Calu3 (cell line): ENCODE measurements around the gene CBY3. TPM values are rescaled to one million over a fixed set of nuclear protein-coding genes. Genes with fewer than 3 reads are reported as not detected.
"Not testable (repeated sequence)": the region's sequence is repeated elsewhere in the genome, so short reads cannot be mapped to it uniquely, and the experiment has no call there.

Experiments used
- BruUV-seq: library from RNA; stranded (reverse); fragments of 400-500 nt; replicated peaks from 2 replicates; lab custom pipeline; 2021; lab: Mats Ljungman, UMichigan
- CTCF ChIA-PET: fragments of 300-600 bp; sonication (Branson Sonifier 250); formaldehyde crosslinking; loops from one replicate; lab custom pipeline; 2022; ENCODE audit warnings: antibody characterized with exemption; lab: Charles Lee
- DNase-seq: peaks from one replicate; pipeline ENCODE4 v3.0.0; 2022
- H3K27ac Mint-ChIP-seq: one replicate; pipeline ENCODE4 v1.8.0; 2022; ENCODE audit warnings: mixed read lengths; ENCODE audit not compliant: unreplicated experiment
- H3K27me3 Mint-ChIP-seq: one replicate; pipeline ENCODE4 v1.8.0; 2022; ENCODE audit warnings: mixed read lengths; ENCODE audit not compliant: unreplicated experiment
- H3K36me3 Mint-ChIP-seq: one replicate; pipeline ENCODE4 v1.8.0; 2022; ENCODE audit warnings: mild to moderate bottlenecking, moderate library complexity, mixed read lengths; ENCODE audit not compliant: insufficient read depth, unreplicated experiment
- H3K4me1 Mint-ChIP-seq: one replicate; pipeline ENCODE4 v1.8.0; 2022; ENCODE audit warnings: mild to moderate bottlenecking, low read depth, mixed read lengths; ENCODE audit not compliant: unreplicated experiment
- H3K4me3 Mint-ChIP-seq: one replicate; pipeline ENCODE4 v1.8.0; 2022; ENCODE audit warnings: mild to moderate bottlenecking, low read depth, moderate library complexity, mixed read lengths; ENCODE audit not compliant: unreplicated experiment
- H3K9me3 Mint-ChIP-seq: one replicate; pipeline ENCODE4 v1.8.0; 2022; ENCODE audit warnings: low read depth, mixed read lengths; ENCODE audit not compliant: unreplicated experiment
- CTCF ChIP-seq: fragments of 200-600 bp; IDR thresholded peaks from one replicate; pipeline ENCODE4 v1.8.0; 2022; ENCODE audit warnings: antibody characterized with exemption; ENCODE audit not compliant: unreplicated experiment
- intact Hi-C: fragments of 100-400 bp; cut with micrococcal nuclease; formaldehyde crosslinking; loops from one replicate; pipeline ENCODE4 v1.10.0; 2022; ENCODE audit not compliant: unreplicated experiment
- total RNA-seq: library from RNA; stranded (reverse); gene quantifications from 2 replicates; pipeline ENCODE4 v1.2.3, GENCODE V29; 2022

CBY3 gene
- total RNA-seq, 1 experiment from 2014 or later = not detected

- CTCF ChIA-PET = interaction anchor here (0.7 kb wide), 1 partner anchor 21 kb away, joined by 3 read pairs; no protein-coding TSS in a partner anchor
- not testable (repeated sequence) for H3K4me1 Mint-ChIP-seq, H3K36me3 Mint-ChIP-seq
These were observed 31.6 kb downstream of the CBY3 start for GRCh38 chr5:179649166-179649703.

GRCh38 chr5:179648410-179648809, 32.4 kb downstream of the CBY3 start:
- H3K27ac Mint-ChIP-seq = no peak overlapping the region
- H3K36me3 Mint-ChIP-seq = no peaks in the 10 kb centered on the region
- H3K9me3 Mint-ChIP-seq = no peaks in the 10 kb centered on the region
- no peak for TF ChIP-seq CTCF
- no peak for DNase-seq
- no TSS peak for BruUV-seq
- no peak overlapping the region for H3K4me3 Mint-ChIP-seq
- intact Hi-C loops = no loop called here
- CTCF ChIA-PET = no interaction called here
- H3K4me1 Mint-ChIP-seq = no peaks in the 10 kb centered on the region
- H3K27me3 Mint-ChIP-seq = peaks cover 45% of the 10 kb centered on the region

More at GRCh38 chr5:179649166-179649703, 31.6 kb downstream of the CBY3 start:
- H3K4me3 Mint-ChIP-seq, intact Hi-C loops, H3K9me3 Mint-ChIP-seq, DNase-seq, H3K27ac Mint-ChIP-seq, BruUV-seq: not testable (repeated sequence)
- H3K27me3 Mint-ChIP-seq = peaks cover 42% of the 10 kb centered on the region

- DNase-seq, H3K4me1 Mint-ChIP-seq, CTCF ChIA-PET, H3K9me3 Mint-ChIP-seq, H3K4me3 Mint-ChIP-seq, H3K27ac Mint-ChIP-seq, H3K36me3 Mint-ChIP-seq, intact Hi-C loops, BruUV-seq: not testable (repeated sequence)
- H3K27me3 Mint-ChIP-seq = peaks cover 46% of the 10 kb centered on the region
These were observed 36.1 kb downstream of the CBY3 start for GRCh38 chr5:179644766-179645165.

- H3K4me1 Mint-ChIP-seq, H3K27ac Mint-ChIP-seq, H3K4me3 Mint-ChIP-seq, DNase-seq, intact Hi-C loops, H3K9me3 Mint-ChIP-seq, BruUV-seq, H3K36me3 Mint-ChIP-seq: not testable (repeated sequence)
- H3K27me3 Mint-ChIP-seq = peaks cover 46% of the 10 kb centered on the region
- CTCF ChIA-PET = interaction anchor here (0.6 kb wide), 1 partner anchor 146 kb away, joined by 4 read pairs; no protein-coding TSS in a partner anchor
These were observed 37.5 kb downstream of the CBY3 start for GRCh38 chr5:179643141-179643920.

- not testable (repeated sequence) for DNase-seq, BruUV-seq
These were observed 38.2 kb downstream of the CBY3 start for GRCh38 chr5:179642626-179643025.

GRCh38 chr5:179641745-179642144, 39.1 kb downstream of the CBY3 start:
- BruUV-seq, H3K4me3 Mint-ChIP-seq, H3K9me3 Mint-ChIP-seq, DNase-seq, CTCF ChIA-PET, H3K27ac Mint-ChIP-seq, intact Hi-C loops, H3K4me1 Mint-ChIP-seq, H3K36me3 Mint-ChIP-seq: not testable (repeated sequence)
- peaks cover 35% of the 10 kb centered on the region for H3K27me3 Mint-ChIP-seq

More at GRCh38 chr5:179642626-179643025, 38.2 kb downstream of the CBY3 start:
- H3K4me3 Mint-ChIP-seq, CTCF ChIA-PET, intact Hi-C loops, H3K9me3 Mint-ChIP-seq, H3K36me3 Mint-ChIP-seq, H3K4me1 Mint-ChIP-seq, H3K27ac Mint-ChIP-seq: not testable (repeated sequence)
- H3K27me3 Mint-ChIP-seq = peaks cover 44% of the 10 kb centered on the region

GRCh38 chr5:179639296-179639695, 41.5 kb downstream of the CBY3 start:
- CTCF ChIA-PET, H3K27ac Mint-ChIP-seq: not testable (repeated sequence)

GRCh38 chr5:179634370-179635172, 46.3 kb downstream of the CBY3 start:
- intact Hi-C loops, H3K4me3 Mint-ChIP-seq, H3K27ac Mint-ChIP-seq, DNase-seq, H3K4me1 Mint-ChIP-seq, H3K36me3 Mint-ChIP-seq, BruUV-seq, H3K9me3 Mint-ChIP-seq, CTCF ChIA-PET, H3K27me3 Mint-ChIP-seq: not testable (repeated sequence)

More at GRCh38 chr5:179639296-179639695, 41.5 kb downstream of the CBY3 start:
- intact Hi-C loops, H3K36me3 Mint-ChIP-seq, H3K9me3 Mint-ChIP-seq, H3K4me3 Mint-ChIP-seq, BruUV-seq, H3K4me1 Mint-ChIP-seq, DNase-seq: not testable (repeated sequence)
- peaks cover 17% of the 10 kb centered on the region for H3K27me3 Mint-ChIP-seq
